22Rv1 (cell line): ENCODE results near the gene PGBD1.

Experiments used
- H3K27ac ChIP-seq: fragments of 450-650 bp; 2 replicates; pipeline ENCODE4 v1.5.1; 2017
- CTCF ChIP-seq: fragments of 450-650 bp; IDR thresholded peaks from 2 replicates; pipeline ENCODE4 v1.5.1; 2017; ENCODE audit warnings: mild to moderate bottlenecking
- ZFX ChIP-seq: fragments of 450-650 bp; IDR thresholded peaks from 2 replicates; pipeline ENCODE4 v1.6.1; 2017; ENCODE audit warnings: antibody characterized with exemption, borderline replicate concordance

PGBD1 gene

DNA sequence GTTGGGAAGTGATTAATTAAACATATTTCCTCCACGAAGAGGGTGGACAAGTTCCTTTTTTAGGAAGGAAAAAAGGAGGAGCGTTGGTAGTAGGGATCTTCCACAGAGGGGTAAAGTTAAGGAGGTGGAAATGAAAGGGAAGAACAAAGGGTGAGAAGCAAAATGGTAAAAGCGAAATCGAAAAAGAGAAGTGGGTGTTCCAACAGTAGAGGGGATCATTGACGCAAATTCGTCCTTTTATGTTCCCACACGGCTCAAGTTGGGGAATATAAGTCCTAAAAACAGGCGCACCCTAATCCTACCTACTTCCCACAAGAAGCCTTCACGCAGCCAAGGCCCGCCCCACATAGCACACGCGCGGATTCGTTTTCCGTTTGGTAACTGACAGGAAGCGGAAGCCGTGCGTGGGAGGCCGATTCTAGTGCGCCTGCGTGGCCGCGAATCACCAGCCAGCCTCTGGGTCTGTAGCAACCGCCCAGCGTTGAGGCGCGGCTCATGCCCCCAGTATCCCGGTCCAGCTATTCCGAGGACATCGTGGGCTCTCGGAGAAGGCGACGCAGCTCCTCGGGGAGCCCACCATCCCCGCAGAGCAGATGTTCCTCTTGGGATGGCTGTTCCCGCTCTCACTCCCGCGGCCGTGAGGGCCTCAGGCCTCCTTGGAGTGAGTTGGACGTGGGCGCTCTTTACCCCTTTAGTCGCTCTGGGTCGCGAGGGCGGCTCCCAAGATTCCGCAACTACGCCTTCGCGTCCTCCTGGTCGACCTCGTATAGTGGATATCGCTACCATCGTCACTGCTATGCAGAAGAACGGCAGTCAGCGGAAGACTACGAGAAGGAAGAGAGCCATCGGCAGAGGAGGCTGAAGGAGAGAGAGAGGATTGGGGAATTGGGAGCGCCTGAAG lies 22.2 kb upstream of the PGBD1 start, which contains the start of gene NKAPL:
Gene NKAPL (plus strand): TSS at position 421 of the 901 bp plus-strand sequence. CDS start 75 bp downstream, at position 496.
- TF ChIP-seq ZFX (no peak), CTCF (no peak)
- H3K27ac ChIP-seq: no peak within 1 kb of the TSS

DNA sequence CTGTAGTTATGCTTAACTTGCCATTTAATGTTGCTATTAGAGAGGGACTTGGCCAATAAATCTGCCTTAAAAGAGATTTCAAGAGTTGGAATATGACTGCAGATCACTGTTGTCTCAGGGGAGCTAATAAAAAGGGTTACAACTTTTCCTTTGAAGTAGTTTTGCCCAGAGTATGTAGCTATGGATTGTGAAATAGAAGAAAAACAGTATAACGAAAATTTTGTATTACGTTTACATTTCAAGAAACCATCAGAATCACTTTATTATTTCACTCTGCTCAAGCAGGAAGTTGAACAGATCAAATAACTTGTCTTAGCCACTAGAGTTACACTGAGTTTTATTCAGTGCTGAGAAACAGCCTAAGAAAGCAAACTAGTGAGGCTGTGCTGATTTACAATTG lies 17.4 kb upstream of the PGBD1 start:
- no peak overlapping the region for H3K27ac ChIP-seq
- TF ChIP-seq ZFX (no peak), CTCF (no peak)

GRCh38 chr6:28264834-28265401 lies 16.5 kb upstream of the PGBD1 start:
- H3K27ac ChIP-seq: no peak overlapping the region
- TF ChIP-seq ZFX (no peak), CTCF (no peak)

DNA sequence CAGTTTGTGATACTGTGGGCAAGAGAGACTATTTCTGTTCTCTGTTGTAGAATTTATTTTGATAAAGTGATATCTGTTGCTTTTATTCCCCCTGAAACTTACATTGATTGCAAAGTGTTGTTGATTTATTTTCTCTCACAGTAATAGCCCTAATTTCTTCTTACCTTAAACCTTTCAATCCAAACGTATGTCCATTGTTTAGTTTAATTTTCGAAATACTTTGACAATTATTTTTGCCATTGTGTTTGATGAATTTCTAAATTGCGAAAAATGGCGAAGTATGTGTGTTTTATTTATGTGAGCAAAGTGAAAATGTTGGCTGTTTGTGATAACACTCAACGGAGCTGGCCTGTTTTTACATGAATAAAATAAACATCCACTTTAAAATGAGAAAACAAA lies 14.8 kb upstream of the PGBD1 start:
- H3K27ac ChIP-seq: peak overlapping the region; percentile 70
- TF ChIP-seq ZFX (no peak), CTCF (no peak)

DNA sequence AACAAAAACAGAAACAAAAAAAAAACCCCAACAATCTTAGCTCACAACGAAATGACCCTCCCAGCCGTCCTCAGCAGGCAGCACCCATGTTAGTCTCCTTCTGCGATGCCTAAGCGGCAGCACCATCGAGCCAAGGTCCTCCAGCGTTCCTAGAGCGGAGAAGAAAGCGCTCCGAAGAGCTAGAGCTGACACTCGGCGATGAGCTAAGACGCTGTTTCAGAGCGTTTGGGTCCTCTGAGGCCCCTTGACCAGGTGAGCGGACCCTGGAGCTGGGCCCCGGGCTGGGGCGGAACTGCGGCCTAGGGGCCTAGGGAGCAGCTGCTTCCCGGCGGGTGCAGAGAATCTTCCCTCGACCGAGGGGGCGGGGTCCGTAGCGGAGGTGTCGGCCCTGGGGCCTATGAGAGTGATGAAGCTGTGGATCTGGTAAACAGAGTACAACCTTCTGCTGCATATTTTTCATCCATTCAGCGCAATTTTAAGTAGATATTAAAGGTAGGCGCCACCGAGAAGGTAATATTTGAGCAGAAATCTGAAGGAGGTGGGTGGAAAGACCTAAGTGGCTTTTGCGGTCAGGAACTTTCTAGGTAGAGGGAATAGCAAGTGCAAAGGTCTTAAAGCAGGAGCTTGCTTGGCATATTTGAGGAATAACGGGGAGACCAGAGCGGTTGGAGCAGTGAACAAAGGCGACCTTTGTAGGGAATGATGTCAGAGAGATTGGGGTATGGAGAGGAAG lies 14.2 kb upstream of the PGBD1 start, which contains the start of gene ZSCAN26:
Gene ZSCAN26 (plus strand): TSS at position 182 of the 733 bp plus-strand sequence. CDS start 4,777 bp downstream, outside the sequence.
- peak within 1 kb of the TSS; percentile 70 for H3K27ac ChIP-seq
- TF ChIP-seq CTCF (no peak), ZFX (no peak)

- TF ChIP-seq ZFX (no peak), CTCF (no peak)
- peak overlapping the region; percentile 70 for H3K27ac ChIP-seq
Observed at GRCh38 chr6:28267695-28268059, 13.7 kb upstream of the PGBD1 start.

GRCh38 chr6:28269492-28269891 lies 11.9 kb upstream of the PGBD1 start:
- TF ChIP-seq ZFX (no peak), CTCF (no peak)
- no peak overlapping the region for H3K27ac ChIP-seq
